H1 (cell line): Measurements from ENCODE around the gene CCNJ. TPM values are rescaled to one million over a fixed set of nuclear protein-coding genes. Genes with fewer than 3 reads are reported as not detected.

Experiments
- EP300 ChIP-seq, 2 experiments: IDR thresholded peaks; 1 replicate in 1 of 2; 2 replicates in 1 of 2; pipeline ENCODE4 v1.6.1; 2011 to 2012; ENCODE audit warnings: low read depth in 2 of 2, low read length in 2 of 2, mild to moderate bottlenecking in 2 of 2, borderline replicate concordance in 1 of 2, inconsistent platforms in 1 of 2, moderate library complexity in 1 of 2
- SP2 ChIP-seq: IDR thresholded peaks from 2 replicates; pipeline ENCODE4 v1.6.1; 2012; ENCODE audit warnings: mild to moderate bottlenecking, low read length, inconsistent platforms
- polyA plus RNA-seq, 7 experiments: library from polyadenylated mRNA; depleted of rRNA in 3 of 7; stranded (reverse) in 5 of 7; unstranded in 2 of 7; fragments of >200 nt in 5 of 7; fragments of 200-250 nt in 2 of 7; gene quantifications; 1 replicate in 5 of 7; 2 replicates in 1 of 7; 4 replicates in 1 of 7; pipeline versions ENCODE4 v1.2.1 to v1.2.3, GENCODE V29; 2011 to 2013; ENCODE audit warnings: missing spikeins in 2 of 7, mixed read lengths in 2 of 7
- total RNA-seq: library from RNA; stranded (reverse); fragmentation: NEBNext Ultra II Directional; extraction: Animal tissue kit (Norgen Biotek cat#: 25700); gene quantifications from 2 replicates; pipeline ENCODE4 v1.2.1, GENCODE V29; 2021

The CCNJ gene
- total and polyA plus RNA-seq, 2 of the 8 experiments (the other 6 are each of a cell fraction or from before 2014, with no cell fraction given): 31.4 to 34.7 TPM

DNA sequence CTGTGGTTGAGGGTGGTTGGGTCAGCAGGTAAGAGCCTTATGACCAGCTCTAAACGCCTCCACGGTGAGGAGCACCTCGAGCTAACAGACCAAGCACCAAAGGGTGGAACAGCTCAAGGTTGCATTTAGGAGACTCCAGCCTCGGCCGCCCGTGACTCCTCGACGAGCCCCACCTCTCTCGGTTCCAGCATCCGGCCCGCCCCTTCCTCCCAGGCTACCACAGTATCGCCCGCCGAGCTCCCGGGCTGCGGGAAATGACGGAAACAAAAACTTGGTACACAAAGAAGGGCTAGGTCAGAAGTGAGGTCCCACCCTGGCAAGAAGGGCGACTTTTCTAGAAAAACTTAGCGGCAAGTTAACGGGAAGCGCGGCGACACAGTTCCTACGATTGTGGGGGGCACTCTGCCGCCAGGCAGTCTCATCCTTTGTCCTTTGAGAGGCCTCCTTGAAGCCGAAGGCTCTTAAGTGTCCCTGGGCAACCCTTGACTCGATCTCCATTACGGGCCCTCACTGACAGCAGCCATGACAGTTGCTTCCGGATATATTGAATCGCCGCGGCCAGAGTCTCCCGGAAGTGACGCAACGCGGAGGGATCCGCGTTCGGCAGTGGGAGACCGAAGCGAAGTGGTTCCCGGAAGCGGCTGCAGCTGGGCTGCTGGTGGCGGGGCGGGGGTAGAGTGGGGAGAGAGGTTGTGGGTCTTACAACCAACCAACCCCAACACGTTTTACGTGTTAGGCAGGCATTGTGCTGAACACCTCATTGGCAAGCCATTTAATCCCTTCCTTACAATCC lies 46.5 kb downstream of the CCNJ start (continued):
- no peak for TF ChIP-seq EP300 (IDR thresholded peaks at IDR 0.05; ENCODE audit: borderline replicate concordance in 1 of 2, low read depth in 2 of 2, low read length in 2 of 2)
- no peak for TF ChIP-seq SP2
